Tibial artery (tissue), 4 donors: ENCODE results near the gene HAGHL.

Source experiments
- DNase-seq, 2 donors: peaks; one replicate each; pipeline ENCODE4 v3.0.0-alpha.2; 2019
- H3K27ac ChIP-seq, 2 donors: fragments of 200-600 bp; sonication (generic) in 1 of 2; 1 replicate in 1 of 2; 2 replicates in 1 of 2; pipeline ENCODE4 v1.5.1; 2018 to 2019; ENCODE audit warnings: mild to moderate bottlenecking in 1 of 2
- H3K27me3 ChIP-seq, 2 donors: fragments of 200-600 bp; sonication (generic) in 1 of 2; one replicate each; pipeline versions ENCODE4 v1.5.1 to v1.6.0; 2016 to 2019
- H3K36me3 ChIP-seq, 3 donors: fragments of 200-600 bp; sonication (generic) in 2 of 3; one replicate each; pipeline ENCODE4 v1.5.1; 2016 to 2019; ENCODE audit warnings: mild to moderate bottlenecking in 2 of 3
- H3K4me1 ChIP-seq, 4 donors: fragments of 200-600 bp; sonication (generic) in 2 of 4; 1 replicate in 3 of 4; 2 replicates in 1 of 4; pipeline ENCODE4 v1.5.1; 2016 to 2019
- H3K4me3 ChIP-seq, 2 donors: fragments of 200-600 bp; sonication (generic) in 1 of 2; 1 replicate in 1 of 2; 2 replicates in 1 of 2; pipeline ENCODE4 v1.5.1; 2018 to 2019; ENCODE audit warnings: mild to moderate bottlenecking in 2 of 2
- H3K9me3 ChIP-seq, 3 donors: fragments of 200-600 bp; sonication (generic) in 1 of 3; one replicate each; pipeline ENCODE4 v1.5.1; 2016 to 2019
- intact Hi-C: fragments of 100-400 bp; cut with DNase I; formaldehyde crosslinking; loops from one replicate; pipeline ENCODE4 v1.15.0; 2023; ENCODE audit warnings: low total_unique reads
- TF ChIP-seq, protein P1 (sequence below), 2 experiments: fragments of 200-600 bp in 1 of 2; fragments of 450-650 bp in 1 of 2; IDR thresholded peaks; one replicate each; pipeline ENCODE4 v1.5.1; 2017 to 2019; ENCODE audit warnings: antibody characterized with exemption in 2 of 2, mild to moderate bottlenecking in 1 of 2, moderate library complexity in 1 of 2

Gene HAGHL, protein sequence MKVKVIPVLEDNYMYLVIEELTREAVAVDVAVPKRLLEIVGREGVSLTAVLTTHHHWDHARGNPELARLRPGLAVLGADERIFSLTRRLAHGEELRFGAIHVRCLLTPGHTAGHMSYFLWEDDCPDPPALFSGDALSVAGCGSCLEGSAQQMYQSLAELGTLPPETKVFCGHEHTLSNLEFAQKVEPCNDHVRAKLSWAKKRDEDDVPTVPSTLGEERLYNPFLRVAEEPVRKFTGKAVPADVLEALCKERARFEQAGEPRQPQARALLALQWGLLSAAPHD

DNA sequence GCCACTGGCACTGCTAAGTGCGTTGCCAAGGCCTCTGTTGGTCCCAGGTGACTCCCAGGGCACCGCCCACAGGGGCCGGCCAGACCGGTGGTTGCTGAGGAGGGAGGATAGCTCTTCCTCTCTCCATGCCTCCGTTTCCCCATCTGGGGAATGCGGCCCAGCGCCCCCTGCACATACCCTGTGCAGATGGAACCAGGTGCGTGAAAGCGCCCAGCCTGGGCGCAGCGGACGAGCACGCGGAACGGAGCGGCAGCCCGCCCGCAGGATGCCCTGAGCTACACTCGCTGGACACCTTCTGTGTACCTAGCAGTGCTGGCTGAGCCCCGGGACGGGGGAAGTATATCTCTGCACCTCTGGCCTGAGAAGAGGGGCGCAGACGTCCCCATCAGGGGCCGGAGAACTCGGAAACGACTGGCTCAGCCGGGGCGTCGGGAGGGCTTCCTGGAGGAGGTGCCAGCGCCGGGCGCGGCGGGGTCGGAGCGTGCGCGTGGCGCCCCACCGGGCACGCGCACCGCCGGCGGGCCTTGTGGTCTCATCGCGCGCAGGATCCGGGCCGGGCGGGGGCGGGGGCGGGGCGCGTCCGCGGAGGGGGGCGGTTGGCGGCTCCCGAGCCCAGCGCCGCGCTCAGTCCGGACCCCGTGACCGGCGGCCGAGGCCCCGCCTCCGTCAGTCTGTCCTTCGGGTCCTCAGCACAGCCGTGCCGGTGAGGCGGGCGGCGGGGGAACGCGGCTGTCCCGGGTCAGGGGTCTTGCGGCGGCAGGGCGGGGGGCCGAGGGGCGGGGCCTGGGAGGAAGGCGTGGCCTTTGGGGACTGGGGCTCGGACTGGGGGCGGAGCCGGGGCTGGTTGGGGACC is at the start of gene HAGHL, which contains the start of gene CCDC78:
TSS of gene HAGHL (plus strand) at position 669 of the 853 bp plus-strand sequence. CDS start 404 bp downstream, outside the sequence.
TSS of gene CCDC78 (minus strand) at position 6 of the 853 bp plus-strand sequence. CDS start 76 bp downstream, outside the sequence.
- intact Hi-C loops, result no loop called here
- peaks cover 0 to 25% (median 0%) of the 10 kb centered on the region in 3 donors for H3K36me3 ChIP-seq
- H3K4me1 ChIP-seq, result peaks cover 0 to 40% (median 34%) of the 10 kb centered on the region in 4 donors
- no peaks in the 10 kb centered on the region for H3K9me3 ChIP-seq
- TF ChIP-seq, protein P1, sequence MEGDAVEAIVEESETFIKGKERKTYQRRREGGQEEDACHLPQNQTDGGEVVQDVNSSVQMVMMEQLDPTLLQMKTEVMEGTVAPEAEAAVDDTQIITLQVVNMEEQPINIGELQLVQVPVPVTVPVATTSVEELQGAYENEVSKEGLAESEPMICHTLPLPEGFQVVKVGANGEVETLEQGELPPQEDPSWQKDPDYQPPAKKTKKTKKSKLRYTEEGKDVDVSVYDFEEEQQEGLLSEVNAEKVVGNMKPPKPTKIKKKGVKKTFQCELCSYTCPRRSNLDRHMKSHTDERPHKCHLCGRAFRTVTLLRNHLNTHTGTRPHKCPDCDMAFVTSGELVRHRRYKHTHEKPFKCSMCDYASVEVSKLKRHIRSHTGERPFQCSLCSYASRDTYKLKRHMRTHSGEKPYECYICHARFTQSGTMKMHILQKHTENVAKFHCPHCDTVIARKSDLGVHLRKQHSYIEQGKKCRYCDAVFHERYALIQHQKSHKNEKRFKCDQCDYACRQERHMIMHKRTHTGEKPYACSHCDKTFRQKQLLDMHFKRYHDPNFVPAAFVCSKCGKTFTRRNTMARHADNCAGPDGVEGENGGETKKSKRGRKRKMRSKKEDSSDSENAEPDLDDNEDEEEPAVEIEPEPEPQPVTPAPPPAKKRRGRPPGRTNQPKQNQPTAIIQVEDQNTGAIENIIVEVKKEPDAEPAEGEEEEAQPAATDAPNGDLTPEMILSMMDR (IDR thresholded peaks at IDR 0.05), result no peak
- H3K27ac ChIP-seq, result no peak within 1 kb of the TSS
- DNase-seq, result no peak
- peaks cover 0 to 45% of the 10 kb centered on the region in 2 donors for H3K27me3 ChIP-seq
- H3K4me3 ChIP-seq, result peak within 1 kb of the TSS; percentile 39 to 44

DNA sequence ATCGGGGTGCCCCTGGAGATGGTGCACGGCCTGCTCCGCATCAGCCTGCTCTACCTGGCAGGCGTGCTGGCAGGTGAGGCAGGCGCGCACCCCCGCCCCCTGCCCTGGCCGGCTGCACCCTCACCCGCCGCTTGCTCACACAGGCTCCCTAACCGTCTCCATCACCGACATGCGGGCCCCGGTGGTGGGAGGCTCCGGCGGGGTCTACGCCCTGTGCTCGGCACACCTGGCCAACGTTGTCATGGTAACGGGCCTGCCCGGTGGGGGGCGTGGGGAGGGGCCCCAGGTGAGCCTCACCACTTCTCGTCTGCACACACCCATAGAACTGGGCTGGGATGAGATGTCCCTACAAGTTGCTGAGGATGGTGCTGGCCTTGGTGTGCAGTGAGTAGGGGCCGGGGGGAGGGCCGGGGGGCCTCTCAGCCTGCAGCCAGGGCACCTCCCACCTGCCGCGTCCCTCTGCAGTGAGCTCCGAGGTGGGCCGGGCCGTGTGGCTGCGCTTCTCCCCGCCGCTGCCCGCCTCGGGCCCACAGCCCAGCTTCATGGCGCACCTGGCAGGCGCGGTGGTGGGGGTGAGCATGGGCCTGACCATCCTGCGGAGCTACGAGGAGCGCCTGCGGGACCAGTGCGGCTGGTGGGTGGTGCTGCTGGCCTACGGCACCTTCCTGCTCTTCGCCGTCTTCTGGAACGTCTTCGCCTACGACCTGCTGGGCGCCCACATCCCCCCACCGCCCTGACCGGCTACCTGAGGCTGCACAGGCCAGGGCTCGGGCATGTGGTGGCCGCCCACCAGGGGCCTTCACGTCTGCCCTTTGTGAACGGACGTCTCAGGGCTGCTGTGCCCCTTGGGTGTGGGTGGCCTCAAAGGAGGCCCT is 49.4 kb upstream of the HAGHL start:
- TF ChIP-seq, protein P1 (IDR thresholded peaks at IDR 0.05), result no peak
- no peak for DNase-seq
- no peaks in the 10 kb centered on the region for H3K9me3 ChIP-seq
- intact Hi-C loops, result no loop called here
- peaks cover 0 to 8% of the 10 kb centered on the region in 2 donors for H3K27me3 ChIP-seq
- peaks cover 18 to 37% (median 26%) of the 10 kb centered on the region in 3 donors for H3K36me3 ChIP-seq
- no peak overlapping the region for H3K27ac ChIP-seq
- H3K4me3 ChIP-seq, result no peak overlapping the region
- H3K4me1 ChIP-seq, result peaks cover 0 to 54% (median 38%) of the 10 kb centered on the region in 4 donors

DNA sequence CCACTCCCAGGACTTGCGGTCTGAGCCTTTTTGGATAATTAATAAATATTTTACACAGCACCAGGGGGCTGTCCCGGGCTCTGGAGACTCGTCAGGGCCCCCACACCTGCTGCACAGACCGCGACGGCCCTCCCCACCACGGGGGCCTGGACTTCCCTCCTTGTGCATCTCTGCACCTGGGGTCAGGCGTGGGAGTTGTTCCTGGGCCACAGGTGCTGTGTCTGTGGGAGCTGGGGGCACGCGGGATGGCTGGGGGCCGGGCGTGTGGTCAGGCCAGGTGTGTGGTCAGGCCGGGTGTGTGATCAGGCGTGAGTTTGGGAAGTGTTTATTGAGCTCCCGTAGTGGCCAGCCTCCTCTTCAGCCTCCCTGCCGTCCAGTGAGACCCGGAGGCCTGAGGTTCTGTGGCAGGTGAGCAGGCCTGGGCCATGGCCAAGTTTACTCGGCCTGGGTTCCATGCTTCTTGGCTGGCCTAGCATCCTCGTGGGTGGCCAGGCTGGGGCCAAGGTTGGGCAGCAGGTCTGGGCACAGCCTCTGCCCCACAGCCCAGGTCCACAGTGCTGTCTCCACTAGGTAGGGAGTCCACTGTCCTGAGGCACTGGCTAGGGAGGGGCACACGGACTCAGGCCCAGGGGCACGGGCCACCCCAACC is 48.6 kb upstream of the HAGHL start:
- Histone ChIP-seq H3K27me3 (peaks cover 0 to 8% of the 10 kb centered on the region in 2 donors), H3K4me1 (peaks cover 2 to 62% (median 44%) of the 10 kb centered on the region in 4 donors), H3K36me3 (peaks cover 18 to 37% (median 23%) of the 10 kb centered on the region in 3 donors), H3K4me3 (no peak overlapping the region), H3K9me3 (no peaks in the 10 kb centered on the region), H3K27ac (no peak overlapping the region)
- TF ChIP-seq, protein P1 (IDR thresholded peaks at IDR 0.05), result no peak
- no peak for DNase-seq
- intact Hi-C loops, result no loop called here

DNA sequence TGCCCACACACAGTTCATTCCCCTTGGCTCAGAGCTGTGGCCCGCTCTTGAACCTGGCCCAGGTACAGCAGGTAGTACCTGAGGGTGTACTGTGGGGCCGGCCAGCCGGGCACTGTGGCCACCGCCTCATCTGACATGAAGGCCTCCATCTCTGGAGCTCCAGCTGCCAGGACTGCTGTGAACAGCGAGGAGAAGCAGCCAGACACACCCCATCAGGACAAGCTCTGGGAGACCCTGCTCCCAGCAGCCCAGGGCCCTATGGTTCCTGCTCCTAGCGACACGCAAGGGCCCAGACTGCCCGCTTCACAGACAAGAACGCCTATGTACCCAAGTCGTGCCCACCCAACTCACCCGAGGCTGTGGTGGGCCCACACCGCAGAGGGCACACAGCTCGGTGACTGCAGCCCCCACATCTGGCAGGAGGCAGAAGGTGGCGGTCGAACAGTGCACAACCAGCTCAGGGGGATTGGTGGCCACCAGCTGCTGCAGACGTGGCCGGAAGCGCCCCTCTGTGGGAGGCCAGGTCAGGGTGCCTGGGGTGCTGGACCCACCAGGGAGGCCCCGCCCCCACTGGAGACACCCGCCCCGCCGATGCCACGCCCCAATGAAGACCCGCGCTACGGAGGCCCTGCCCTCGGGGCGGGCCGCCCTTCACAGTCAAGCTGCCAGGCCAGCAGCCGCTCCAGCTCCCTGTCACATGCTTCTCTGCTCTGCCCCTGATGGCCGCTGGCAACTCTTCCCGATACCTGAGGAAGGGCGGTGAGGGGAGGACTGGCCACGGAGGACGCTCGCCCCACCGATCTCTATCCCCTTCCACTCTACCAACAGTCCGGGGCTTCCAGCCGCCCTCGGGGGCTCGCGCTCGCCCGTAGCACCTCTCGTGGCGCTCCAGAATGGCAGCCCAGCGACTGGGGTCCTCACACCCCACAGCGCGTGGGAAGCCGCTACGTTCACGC is 47.8 kb upstream of the HAGHL start:
- Histone ChIP-seq H3K4me1 (peaks cover 3 to 67% (median 50%) of the 10 kb centered on the region in 4 donors), H3K27me3 (peaks cover 0 to 8% of the 10 kb centered on the region in 2 donors), H3K4me3 (peak overlapping the region; percentile 60 to 81), H3K27ac (peak overlapping the region; percentile 79 to 87), H3K9me3 (no peaks in the 10 kb centered on the region), H3K36me3 (peaks cover 17 to 31% (median 18%) of the 10 kb centered on the region in 3 donors)
- peak; percentile 59 to 87 for DNase-seq
- TF ChIP-seq, protein P1 (IDR thresholded peaks at IDR 0.05), result no peak
- intact Hi-C loops, result no loop called here
